GM21515 (cell line): Measurements from ENCODE around the gene TPCN1.

Experiments used
- ATAC-seq: cut with Tn5 transposase; IDR thresholded peaks from one replicate; pipeline ENCODE4 v1.9.1; 2021; ENCODE audit not compliant: unreplicated experiment

TPCN1 gene

GRCh38 chr12:113239811-113240331 lies 18.6 kb downstream of the TPCN1 start:
- no peak for ATAC-seq

GRCh38 chr12:113240395-113240794 lies 19.1 kb downstream of the TPCN1 start:
- ATAC-seq = no peak

- no peak for ATAC-seq
Observed at GRCh38 chr12:113241191-113242025, 20.1 kb downstream of the TPCN1 start.

- ATAC-seq = no peak
Observed at GRCh38 chr12:113242026-113242418, 20.8 kb downstream of the TPCN1 start.

- no peak for ATAC-seq
Observed at GRCh38 chr12:113242560-113242959, 21.3 kb downstream of the TPCN1 start.

- ATAC-seq = no peak
Observed at GRCh38 chr12:113244047-113244460, 22.8 kb downstream of the TPCN1 start.

GRCh38 chr12:113244478-113244958 lies 23.3 kb downstream of the TPCN1 start:
- ATAC-seq = no peak

GRCh38 chr12:113245695-113246477 lies 24.6 kb downstream of the TPCN1 start:
- ATAC-seq = no peak

GRCh38 chr12:113246478-113247122 lies 25.3 kb downstream of the TPCN1 start:
- no peak for ATAC-seq

GRCh38 chr12:113247123-113248050 lies 26.1 kb downstream of the TPCN1 start:
- ATAC-seq = no peak

- ATAC-seq = no peak
Observed at GRCh38 chr12:113248051-113248825, 27.0 kb downstream of the TPCN1 start.

- no peak for ATAC-seq
Observed at GRCh38 chr12:113248842-113249435, 27.7 kb downstream of the TPCN1 start.

- no peak for ATAC-seq
Observed at GRCh38 chr12:113249546-113249945, 28.3 kb downstream of the TPCN1 start.

GRCh38 chr12:113250045-113250444 lies 28.8 kb downstream of the TPCN1 start:
- ATAC-seq = no peak

GRCh38 chr12:113251404-113252070 lies 30.3 kb downstream of the TPCN1 start:
- no peak for ATAC-seq

- ATAC-seq = no peak
Observed at GRCh38 chr12:113252494-113252893, 31.2 kb downstream of the TPCN1 start.

- ATAC-seq = no peak
Observed at GRCh38 chr12:113253532-113254285, 32.4 kb downstream of the TPCN1 start.

GRCh38 chr12:113254298-113254697 lies 33.0 kb downstream of the TPCN1 start:
- no peak for ATAC-seq
